Peyer's patch (tissue), 4 donors: ENCODE results near the gene EPHA8. TPM values are rescaled to one million over a fixed set of nuclear protein-coding genes. Genes with fewer than 3 reads are reported as not detected.

Experiments
- DNase-seq, 3 donors: peaks; one replicate each; pipeline ENCODE4 v3.0.0-alpha.2; 2017 to 2019
- H3K27ac ChIP-seq, 4 donors: fragments of 200-600 bp; sonication (generic); one replicate each; pipeline ENCODE4 v1.5.1; 2016 to 2019
- H3K27me3 ChIP-seq, 2 donors: fragments of 200-600 bp; sonication (generic); one replicate each; pipeline ENCODE4 v1.5.1; 2019
- H3K36me3 ChIP-seq, 3 donors: fragments of 200-600 bp; sonication (generic); one replicate each; pipeline ENCODE4 v1.5.1; 2016 to 2019
- H3K4me1 ChIP-seq, 4 donors: fragments of 200-600 bp; sonication (generic); one replicate each; pipeline ENCODE4 v1.5.1; 2016 to 2019
- H3K4me3 ChIP-seq, 4 donors: fragments of 200-600 bp; sonication (generic); 1 replicate in 3 of 4; 2 replicates in 1 of 4; pipeline ENCODE4 v1.5.1; 2016 to 2019; ENCODE audit warnings: mild to moderate bottlenecking in 1 of 4
- H3K9me3 ChIP-seq, 4 donors: fragments of 200-600 bp; sonication (generic); one replicate each; pipeline ENCODE4 v1.5.1; 2016 to 2019; ENCODE audit warnings: mild to moderate bottlenecking in 1 of 4
- POLR2A ChIP-seq, 2 donors: fragments of 450-650 bp; IDR thresholded peaks; one replicate each; pipeline ENCODE4 v1.5.1; 2017; ENCODE audit warnings: antibody characterized with exemption in 2 of 2, mild to moderate bottlenecking in 2 of 2, moderate library complexity in 2 of 2
- total RNA-seq, 4 donors: library from RNA; depleted of rRNA; stranded (reverse); fragments of >200 nt; gene quantifications; one replicate each; pipeline ENCODE4 v1.1.0, GENCODE V29; 2016
- TF ChIP-seq, protein P1 (sequence below), 6 experiments: fragments of 450-650 bp in 4 of 6; fragments of 200-600 bp in 2 of 6; sonication (generic) in 1 of 6; IDR thresholded peaks; one replicate each; pipeline ENCODE4 v1.5.1; 2017 to 2019; ENCODE audit warnings: antibody characterized with exemption in 6 of 6, mild to moderate bottlenecking in 3 of 6, moderate library complexity in 1 of 6

The EPHA8 gene
- total RNA-seq, 4 donors from 2014 or later = not detected

DNA sequence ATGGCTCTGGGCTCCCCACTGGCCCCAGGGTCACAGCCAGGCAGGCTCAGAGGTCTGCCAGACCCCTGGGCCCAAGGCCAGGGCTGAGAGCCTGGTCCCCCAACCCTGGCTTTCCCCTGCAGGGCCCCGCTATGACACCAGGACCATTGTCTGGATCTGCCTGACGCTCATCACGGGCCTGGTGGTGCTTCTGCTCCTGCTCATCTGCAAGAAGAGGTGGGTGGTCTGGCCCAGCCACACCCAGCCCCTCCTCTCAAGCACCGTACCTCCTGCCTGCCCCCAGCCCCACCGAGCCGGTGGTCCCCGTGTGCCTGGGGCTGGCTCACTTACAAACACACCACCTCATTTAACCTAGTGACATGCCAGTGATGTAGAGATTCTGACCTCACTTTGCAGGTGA, 31.8 kb downstream of the EPHA8 start:
- Histone ChIP-seq H3K27ac (no peak overlapping the region), H3K9me3 (no peaks in the 10 kb centered on the region), H3K4me1 (no peaks in the 10 kb centered on the region), H3K27me3 (no peaks in the 10 kb centered on the region), H3K36me3 (no peaks in the 10 kb centered on the region), H3K4me3 (no peak overlapping the region)
- no peak for DNase-seq
- TF ChIP-seq POLR2A (IDR thresholded peaks at IDR 0.05) = no peak
- TF ChIP-seq, protein P1, sequence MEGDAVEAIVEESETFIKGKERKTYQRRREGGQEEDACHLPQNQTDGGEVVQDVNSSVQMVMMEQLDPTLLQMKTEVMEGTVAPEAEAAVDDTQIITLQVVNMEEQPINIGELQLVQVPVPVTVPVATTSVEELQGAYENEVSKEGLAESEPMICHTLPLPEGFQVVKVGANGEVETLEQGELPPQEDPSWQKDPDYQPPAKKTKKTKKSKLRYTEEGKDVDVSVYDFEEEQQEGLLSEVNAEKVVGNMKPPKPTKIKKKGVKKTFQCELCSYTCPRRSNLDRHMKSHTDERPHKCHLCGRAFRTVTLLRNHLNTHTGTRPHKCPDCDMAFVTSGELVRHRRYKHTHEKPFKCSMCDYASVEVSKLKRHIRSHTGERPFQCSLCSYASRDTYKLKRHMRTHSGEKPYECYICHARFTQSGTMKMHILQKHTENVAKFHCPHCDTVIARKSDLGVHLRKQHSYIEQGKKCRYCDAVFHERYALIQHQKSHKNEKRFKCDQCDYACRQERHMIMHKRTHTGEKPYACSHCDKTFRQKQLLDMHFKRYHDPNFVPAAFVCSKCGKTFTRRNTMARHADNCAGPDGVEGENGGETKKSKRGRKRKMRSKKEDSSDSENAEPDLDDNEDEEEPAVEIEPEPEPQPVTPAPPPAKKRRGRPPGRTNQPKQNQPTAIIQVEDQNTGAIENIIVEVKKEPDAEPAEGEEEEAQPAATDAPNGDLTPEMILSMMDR (IDR thresholded peaks at IDR 0.05) = no peak

DNA sequence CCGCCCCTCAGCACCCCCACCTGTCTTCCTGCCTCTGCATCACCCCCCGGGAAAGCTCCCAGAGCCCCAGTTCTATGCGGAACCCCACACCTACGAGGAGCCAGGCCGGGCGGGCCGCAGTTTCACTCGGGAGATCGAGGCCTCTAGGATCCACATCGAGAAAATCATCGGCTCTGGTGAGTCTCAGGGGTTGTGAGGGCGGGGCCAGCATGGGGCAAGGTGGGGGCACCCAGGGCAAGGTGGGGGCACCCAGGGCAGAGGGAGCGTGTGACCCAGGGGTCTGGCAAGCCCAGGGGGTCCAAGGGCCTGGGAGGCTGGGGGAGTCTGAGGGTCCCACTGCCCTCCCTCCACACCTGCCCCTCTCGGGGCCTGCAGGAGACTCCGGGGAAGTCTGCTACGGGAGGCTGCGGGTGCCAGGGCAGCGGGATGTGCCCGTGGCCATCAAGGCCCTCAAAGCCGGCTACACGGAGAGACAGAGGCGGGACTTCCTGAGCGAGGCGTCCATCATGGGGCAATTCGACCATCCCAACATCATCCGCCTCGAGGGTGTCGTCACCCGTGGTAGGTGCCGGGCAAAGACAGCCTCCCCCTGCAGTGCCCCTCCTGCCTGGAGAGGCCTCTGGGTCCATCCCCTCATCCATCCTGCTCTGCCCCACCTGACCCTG, 34.1 kb downstream of the EPHA8 start:
- no peaks in the 10 kb centered on the region for H3K9me3 ChIP-seq
- H3K27ac ChIP-seq = no peak overlapping the region
- TF ChIP-seq POLR2A (IDR thresholded peaks at IDR 0.05) = no peak
- TF ChIP-seq, protein P1 (IDR thresholded peaks at IDR 0.05) = no peak
- no peaks in the 10 kb centered on the region for H3K4me1 ChIP-seq
- no peaks in the 10 kb centered on the region for H3K27me3 ChIP-seq
- no peaks in the 10 kb centered on the region for H3K36me3 ChIP-seq
- H3K4me3 ChIP-seq = no peak overlapping the region
- DNase-seq = no peak

DNA sequence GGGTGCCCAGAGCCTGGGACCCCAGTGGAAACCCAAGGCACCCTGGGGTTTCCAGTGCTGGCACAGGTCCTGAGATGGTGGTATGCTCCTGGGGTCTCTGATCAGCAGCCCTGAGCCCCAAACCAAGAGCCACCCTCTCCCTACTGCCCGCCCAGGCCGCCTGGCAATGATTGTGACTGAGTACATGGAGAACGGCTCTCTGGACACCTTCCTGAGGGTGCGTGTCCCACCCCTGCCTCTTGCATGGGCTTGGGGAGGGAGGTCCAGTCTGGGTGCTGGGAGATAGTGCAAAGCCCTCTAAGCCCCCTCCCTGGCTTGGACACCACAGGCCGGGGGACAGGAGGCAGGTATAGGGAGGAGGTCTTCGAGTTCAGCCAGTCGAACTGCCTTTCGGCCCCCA, 34.7 kb downstream of the EPHA8 start:
- no peak overlapping the region for H3K4me3 ChIP-seq
- H3K36me3 ChIP-seq = no peaks in the 10 kb centered on the region
- H3K27me3 ChIP-seq = no peaks in the 10 kb centered on the region
- H3K9me3 ChIP-seq = no peaks in the 10 kb centered on the region
- H3K27ac ChIP-seq = no peak overlapping the region
- TF ChIP-seq POLR2A (IDR thresholded peaks at IDR 0.05) = no peak
- TF ChIP-seq, protein P1 (IDR thresholded peaks at IDR 0.05) = no peak
- DNase-seq = no peak
- H3K4me1 ChIP-seq = no peaks in the 10 kb centered on the region

DNA sequence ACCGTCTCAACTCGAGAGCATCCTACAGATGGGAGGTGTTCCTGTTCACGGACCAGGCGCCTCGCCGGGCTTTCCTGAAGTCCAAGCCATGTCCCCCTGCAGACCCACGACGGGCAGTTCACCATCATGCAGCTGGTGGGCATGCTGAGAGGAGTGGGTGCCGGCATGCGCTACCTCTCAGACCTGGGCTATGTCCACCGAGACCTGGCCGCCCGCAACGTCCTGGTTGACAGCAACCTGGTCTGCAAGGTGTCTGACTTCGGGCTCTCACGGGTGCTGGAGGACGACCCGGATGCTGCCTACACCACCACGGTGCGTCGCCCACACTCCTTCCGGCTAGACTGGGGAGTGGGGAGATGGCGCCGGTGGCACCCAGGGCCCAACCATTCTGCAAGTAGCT, 35.4 kb downstream of the EPHA8 start:
- H3K36me3 ChIP-seq = no peaks in the 10 kb centered on the region
- no peak for DNase-seq
- H3K27me3 ChIP-seq = no peaks in the 10 kb centered on the region
- H3K4me1 ChIP-seq = no peaks in the 10 kb centered on the region
- no peak overlapping the region for H3K27ac ChIP-seq
- H3K9me3 ChIP-seq = no peaks in the 10 kb centered on the region
- TF ChIP-seq, protein P1 (IDR thresholded peaks at IDR 0.05) = no peak
- no peak for TF ChIP-seq POLR2A (IDR thresholded peaks at IDR 0.05)
- H3K4me3 ChIP-seq = no peak overlapping the region

DNA sequence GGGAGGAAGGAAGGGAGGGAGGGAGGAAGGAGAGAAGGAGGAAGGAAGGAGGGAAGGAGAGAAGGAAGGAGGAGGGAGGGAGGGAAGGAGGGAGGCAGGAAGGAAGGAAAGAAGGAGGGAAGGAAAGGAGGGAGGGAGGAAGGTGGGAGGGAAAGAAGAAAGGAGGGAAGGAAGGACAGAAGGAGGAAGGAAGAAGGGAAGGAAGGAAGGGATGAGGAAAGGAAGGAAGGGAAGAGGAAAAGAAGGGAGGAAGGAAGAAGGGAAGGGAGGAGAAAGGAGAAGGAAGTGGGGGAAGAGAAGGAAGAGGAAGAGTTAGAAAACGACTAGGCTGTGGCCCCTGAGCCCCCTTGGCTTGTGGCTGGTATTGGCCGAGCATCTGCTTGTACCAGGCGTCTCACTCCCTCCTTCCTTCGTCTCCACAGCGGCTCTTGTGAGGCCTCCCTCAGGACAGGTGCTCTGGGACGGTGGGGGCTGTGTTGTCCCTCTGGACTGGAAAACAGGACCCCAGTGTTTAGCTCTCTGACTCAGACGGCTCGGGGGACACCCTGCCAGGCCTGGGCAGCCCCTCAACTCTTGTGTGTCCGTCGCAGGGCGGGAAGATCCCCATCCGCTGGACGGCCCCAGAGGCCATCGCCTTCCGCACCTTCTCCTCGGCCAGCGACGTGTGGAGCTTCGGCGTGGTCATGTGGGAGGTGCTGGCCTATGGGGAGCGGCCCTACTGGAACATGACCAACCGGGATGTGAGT, 37.0 kb downstream of the EPHA8 start:
- no peaks in the 10 kb centered on the region for H3K27me3 ChIP-seq
- TF ChIP-seq POLR2A (IDR thresholded peaks at IDR 0.05) = no peak
- TF ChIP-seq, protein P1 (IDR thresholded peaks at IDR 0.05) = no peak
- no peak overlapping the region for H3K4me3 ChIP-seq
- H3K9me3 ChIP-seq = no peaks in the 10 kb centered on the region
- H3K27ac ChIP-seq = no peak overlapping the region
- no peaks in the 10 kb centered on the region for H3K4me1 ChIP-seq
- no peak for DNase-seq
- H3K36me3 ChIP-seq = no peaks in the 10 kb centered on the region
